Gastroesophageal sphincter (tissue), 4 donors: ENCODE measurements around the gene PABPN1. TPM values are rescaled to one million over a fixed set of nuclear protein-coding genes. Genes with fewer than 3 reads are reported as not detected.

ENCODE experiments used
- ATAC-seq: fragments of 150-250 bp; one replicate; pipeline ENCODE4 v1.9.1; 2016; ENCODE audit warnings: mild to moderate bottlenecking, moderate library complexity
- H3K27ac ChIP-seq, 4 donors: fragments of 200-600 bp; sonication (generic) in 3 of 4; 1 replicate in 3 of 4; 2 replicates in 1 of 4; pipeline ENCODE4 v1.5.1; 2016 to 2019
- H3K27me3 ChIP-seq: fragments of 200-600 bp; sonication (generic); one replicate; pipeline ENCODE4 v1.5.1; 2019
- H3K36me3 ChIP-seq, 2 donors: fragments of 200-600 bp; sonication (generic); one replicate each; pipeline ENCODE4 v1.5.1; 2019; ENCODE audit warnings: control low read depth in 1 of 2
- H3K4me1 ChIP-seq, 3 donors: fragments of 200-600 bp; sonication (generic); 1 replicate in 2 of 3; 2 replicates in 1 of 3; pipeline ENCODE4 v1.5.1; 2016 to 2019; ENCODE audit warnings: control low read depth in 2 of 3
- H3K4me3 ChIP-seq, 2 donors: fragments of 200-600 bp; sonication (generic); one replicate each; pipeline ENCODE4 v1.5.1; 2019; ENCODE audit warnings: mild to moderate bottlenecking in 1 of 2, moderate library complexity in 1 of 2
- H3K9me3 ChIP-seq, 3 donors: fragments of 200-600 bp; sonication (generic); one replicate each; pipeline ENCODE4 v1.5.1; 2017 to 2019; ENCODE audit warnings: control low read depth in 2 of 3
- CTCF ChIP-seq, 4 experiments: fragments of 200-600 bp in 2 of 4; fragments of 450-650 bp in 2 of 4; sonication (generic) in 1 of 4; IDR thresholded peaks; one replicate each; pipeline ENCODE4 v1.5.1; 2017 to 2019; ENCODE audit warnings: antibody characterized with exemption in 4 of 4, mild to moderate bottlenecking in 2 of 4, moderate library complexity in 2 of 4
- EP300 ChIP-seq: sonication (generic); formaldehyde crosslinking; IDR thresholded peaks from one replicate; pipeline ENCODE4 v1.6.1; 2017; ENCODE audit warnings: antibody characterized with exemption, mild to moderate bottlenecking
- POLR2A ChIP-seq, 2 donors: fragments of 450-650 bp; IDR thresholded peaks; one replicate each; pipeline ENCODE4 v1.6.1; 2017; ENCODE audit warnings: antibody characterized with exemption in 2 of 2, mild to moderate bottlenecking in 2 of 2, moderate library complexity in 1 of 2
- POLR2AphosphoS5 ChIP-seq: sonication (generic); formaldehyde crosslinking; IDR thresholded peaks from one replicate; pipeline ENCODE4 v1.6.1; 2017; ENCODE audit warnings: antibody characterized with exemption
- WGBS, 2 donors: methylation state at CpG; one replicate each; pipeline ENCODE4 v1.1.5; 2018; ENCODE audit warnings: low coverage in 1 of 2; 5-methylcytosine and 5-hydroxymethylcytosine counted together
- total RNA-seq, 4 donors: library from RNA; depleted of rRNA; stranded (reverse); fragments of >200 nt; gene quantifications; one replicate each; pipeline ENCODE4 v1.1.0, GENCODE V29; 2016

PABPN1 gene
- total RNA-seq, 4 donors from 2014 or later = 56.3 to 59.8 (median 57.5) TPM

- H3K36me3 ChIP-seq = no peaks in the 10 kb centered on the region
- WGBS, 2 donors = 41 to 69% methylated on average over 3 to 5 of the region's 9 CpGs
- no peak for TF ChIP-seq CTCF (IDR thresholded peaks at IDR 0.05)
- no peak for TF ChIP-seq POLR2A (IDR thresholded peaks at IDR 0.05)
- TF ChIP-seq EP300 = no peak
- TF ChIP-seq POLR2AphosphoS5 = no peak
- no peaks in the 10 kb centered on the region for H3K9me3 ChIP-seq
- peaks cover 4 to 42% (median 11%) of the 10 kb centered on the region in 3 donors for H3K4me1 ChIP-seq
- no peaks in the 10 kb centered on the region for H3K27me3 ChIP-seq
- H3K4me3 ChIP-seq = peak overlapping the region; percentile 68 to 83
- no peak for ATAC-seq
- H3K27ac ChIP-seq = peak overlapping the region; percentile 83 to 99 (median 98)
Measured at GRCh38 chr14:23284654-23285529, 36.4 kb upstream of the PABPN1 start.

GRCh38 chr14:23285530-23286019 is 35.7 kb upstream of the PABPN1 start:
- no CpG with 5 or more reads among the region's 22 CpGs for WGBS, 2 donors
- Histone ChIP-seq H3K4me3 (peak overlapping the region; percentile 68 to 83), H3K27me3 (no peaks in the 10 kb centered on the region), H3K4me1 (peaks cover 4 to 37% (median 11%) of the 10 kb centered on the region in 3 donors), H3K9me3 (no peaks in the 10 kb centered on the region), H3K36me3 (no peaks in the 10 kb centered on the region), H3K27ac (peak overlapping the region; percentile 83 to 99 (median 98))
- peak; percentile 8 for ATAC-seq
- TF ChIP-seq CTCF (IDR thresholded peaks at IDR 0.05) = no peak
- no peak for TF ChIP-seq POLR2AphosphoS5
- no peak for TF ChIP-seq POLR2A (IDR thresholded peaks at IDR 0.05)
- no peak for TF ChIP-seq EP300

GRCh38 chr14:23286020-23286901 is 35.0 kb upstream of the PABPN1 start, which contains the start of gene HOMEZ:
Gene HOMEZ, minus strand, starts transcription at chr14:23286132. Its CDS starts 180 bp downstream, at chr14:23285952.
- peak; percentile 99 for ATAC-seq
- peaks cover 4 to 37% (median 11%) of the 10 kb centered on the region in 3 donors for H3K4me1 ChIP-seq
- TF ChIP-seq POLR2A (IDR thresholded peaks at IDR 0.05) (peak; percentile 52 to 57), POLR2AphosphoS5 (peak; percentile 83), EP300 (no peak), CTCF (IDR thresholded peaks at IDR 0.05) (peak in 2 of 4 experiments; percentile 37 to 43)
- WGBS, 2 donors = 0% methylated on average over 9 of the region's 53 CpGs; no CpG with 5 or more reads in 1 of the 2 donors
- H3K27ac ChIP-seq = peak within 1 kb of the TSS; percentile 98 to 99 (median 98)
- no peaks in the 10 kb centered on the region for H3K9me3 ChIP-seq
- peak within 1 kb of the TSS; percentile 68 to 83 for H3K4me3 ChIP-seq
- H3K27me3 ChIP-seq = no peaks in the 10 kb centered on the region
- H3K36me3 ChIP-seq = no peaks in the 10 kb centered on the region

- TF ChIP-seq POLR2AphosphoS5 (no peak), EP300 (no peak), POLR2A (IDR thresholded peaks at IDR 0.05) (no peak), CTCF (IDR thresholded peaks at IDR 0.05) (no peak)
- H3K9me3 ChIP-seq = no peaks in the 10 kb centered on the region
- peaks cover 4 to 37% (median 11%) of the 10 kb centered on the region in 3 donors for H3K4me1 ChIP-seq
- no peaks in the 10 kb centered on the region for H3K36me3 ChIP-seq
- no peak for ATAC-seq
- H3K4me3 ChIP-seq = peak overlapping the region; percentile 52 to 83
- H3K27ac ChIP-seq = peak overlapping the region; percentile 98 to 99 (median 98)
- H3K27me3 ChIP-seq = no peaks in the 10 kb centered on the region
- WGBS, 2 donors = 33 to 46% methylated on average over 3 to 4 of the region's 6 CpGs
Measured at GRCh38 chr14:23286902-23287479, 34.3 kb upstream of the PABPN1 start.
